ENCODE measurements around the gene LSM14B. TPM values are rescaled to one million over a fixed set of nuclear protein-coding genes. Genes with fewer than 3 reads are reported as not detected.
A peak's percentile ranks its signal among the peaks of the same experiment; 100 is the strongest.
"Not testable (repeated sequence)": the region's sequence is repeated elsewhere in the genome, so short reads cannot be mapped to it uniquely, and the experiment has no call there.

Gene LSM14B
- total RNA-seq, 1 experiment from 2014 or later, result 73.5 TPM

DNA sequence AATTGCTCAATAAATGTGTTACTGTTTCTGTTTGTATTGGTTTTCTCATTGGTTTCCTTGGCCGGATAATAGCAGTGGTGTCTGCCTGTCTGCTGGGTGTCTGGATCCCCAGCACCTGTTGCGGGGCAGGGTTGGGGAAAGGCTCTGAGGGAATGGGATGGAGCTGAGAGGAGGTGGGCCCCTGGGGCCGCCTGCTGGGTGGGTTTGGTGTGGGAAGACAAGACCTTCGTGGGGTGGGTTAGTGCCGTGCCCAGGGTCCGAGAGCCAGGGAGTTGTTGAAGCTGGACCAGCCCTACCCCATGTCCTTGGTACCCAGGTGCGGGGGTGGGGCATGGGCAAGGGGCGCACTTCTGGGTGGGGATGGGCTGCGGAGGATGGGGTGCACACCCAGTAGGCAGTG is 25.3 kb downstream of the LSM14B start:
- CTCF ChIA-PET, result interaction anchor here (1.6 kb wide), 1 partner anchor 9 kb away, joined by 8 read pairs; no protein-coding TSS in a partner anchor
- ATAC-seq (no peak), DNase-seq (ENCODE audit: low spot score) (no peak)
- H3K36me3 Mint-ChIP-seq, result peaks cover 14% of the 10 kb centered on the region
- POLR2A ChIA-PET, result no interaction called here
- H3K4me1 Mint-ChIP-seq, result peaks cover 37% of the 10 kb centered on the region
- H3K4me3 Mint-ChIP-seq, result no peak overlapping the region
- H3K9me3 Mint-ChIP-seq, result peaks cover 4% of the 10 kb centered on the region; the same call in 1 of the 2 replicates
- no peaks in the 10 kb centered on the region for H3K27me3 Mint-ChIP-seq (ENCODE audit: low read depth)
- peak overlapping the region; percentile 58 for H3K27ac Mint-ChIP-seq
- TF ChIP-seq NR1H2 (CRISPR knock-in tag; IDR thresholded peaks at IDR 0.05), result no peak
- no peak for TF ChIP-seq ETV6 (CRISPR knock-in tag; IDR thresholded peaks at IDR 0.05)
- no peak for TF ChIP-seq TEAD4 (CRISPR knock-in tag; IDR thresholded peaks at IDR 0.05)
- TF ChIP-seq, protein P1, sequence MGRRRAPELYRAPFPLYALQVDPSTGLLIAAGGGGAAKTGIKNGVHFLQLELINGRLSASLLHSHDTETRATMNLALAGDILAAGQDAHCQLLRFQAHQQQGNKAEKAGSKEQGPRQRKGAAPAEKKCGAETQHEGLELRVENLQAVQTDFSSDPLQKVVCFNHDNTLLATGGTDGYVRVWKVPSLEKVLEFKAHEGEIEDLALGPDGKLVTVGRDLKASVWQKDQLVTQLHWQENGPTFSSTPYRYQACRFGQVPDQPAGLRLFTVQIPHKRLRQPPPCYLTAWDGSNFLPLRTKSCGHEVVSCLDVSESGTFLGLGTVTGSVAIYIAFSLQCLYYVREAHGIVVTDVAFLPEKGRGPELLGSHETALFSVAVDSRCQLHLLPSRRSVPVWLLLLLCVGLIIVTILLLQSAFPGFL (CRISPR knock-in tag; IDR thresholded peaks at IDR 0.05; ENCODE audit: borderline replicate concordance), result no peak
- TF ChIP-seq CREM (CRISPR knock-in tag; IDR thresholded peaks at IDR 0.05), result no peak
- TF ChIP-seq, protein P2, sequence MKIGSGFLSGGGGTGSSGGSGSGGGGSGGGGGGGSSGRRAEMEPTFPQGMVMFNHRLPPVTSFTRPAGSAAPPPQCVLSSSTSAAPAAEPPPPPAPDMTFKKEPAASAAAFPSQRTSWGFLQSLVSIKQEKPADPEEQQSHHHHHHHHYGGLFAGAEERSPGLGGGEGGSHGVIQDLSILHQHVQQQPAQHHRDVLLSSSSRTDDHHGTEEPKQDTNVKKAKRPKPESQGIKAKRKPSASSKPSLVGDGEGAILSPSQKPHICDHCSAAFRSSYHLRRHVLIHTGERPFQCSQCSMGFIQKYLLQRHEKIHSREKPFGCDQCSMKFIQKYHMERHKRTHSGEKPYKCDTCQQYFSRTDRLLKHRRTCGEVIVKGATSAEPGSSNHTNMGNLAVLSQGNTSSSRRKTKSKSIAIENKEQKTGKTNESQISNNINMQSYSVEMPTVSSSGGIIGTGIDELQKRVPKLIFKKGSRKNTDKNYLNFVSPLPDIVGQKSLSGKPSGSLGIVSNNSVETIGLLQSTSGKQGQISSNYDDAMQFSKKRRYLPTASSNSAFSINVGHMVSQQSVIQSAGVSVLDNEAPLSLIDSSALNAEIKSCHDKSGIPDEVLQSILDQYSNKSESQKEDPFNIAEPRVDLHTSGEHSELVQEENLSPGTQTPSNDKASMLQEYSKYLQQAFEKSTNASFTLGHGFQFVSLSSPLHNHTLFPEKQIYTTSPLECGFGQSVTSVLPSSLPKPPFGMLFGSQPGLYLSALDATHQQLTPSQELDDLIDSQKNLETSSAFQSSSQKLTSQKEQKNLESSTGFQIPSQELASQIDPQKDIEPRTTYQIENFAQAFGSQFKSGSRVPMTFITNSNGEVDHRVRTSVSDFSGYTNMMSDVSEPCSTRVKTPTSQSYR (CRISPR knock-in tag; IDR thresholded peaks at IDR 0.05), result no peak
- TF ChIP-seq NR3C1 (CRISPR knock-in tag; conservative IDR thresholded peaks at IDR 0.05; ENCODE audit: low read depth), result no peak

DNA sequence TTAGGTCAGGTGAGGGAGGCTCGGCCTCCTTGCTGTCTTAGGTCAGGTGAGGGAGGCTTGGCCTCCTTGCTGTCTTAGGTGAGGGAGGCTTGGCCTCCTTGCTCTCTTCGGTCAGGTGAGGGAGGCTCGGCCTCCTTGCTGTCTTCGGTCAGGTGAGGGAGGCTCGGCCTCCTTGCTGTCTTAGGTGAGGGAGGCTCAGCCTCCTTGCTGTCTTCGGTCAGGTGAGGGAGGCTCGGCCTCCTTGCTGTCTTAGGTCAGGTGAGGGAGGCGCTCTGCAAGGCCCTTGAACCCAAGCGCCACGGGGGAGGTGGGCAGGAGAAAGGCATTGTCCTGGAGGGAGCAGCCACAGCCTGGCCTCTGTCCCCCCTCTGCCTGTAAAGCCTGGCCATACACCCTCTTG is 26.1 kb downstream of the LSM14B start:
- ATAC-seq; H3K4me3 Mint-ChIP-seq; H3K27ac Mint-ChIP-seq; H3K27me3 Mint-ChIP-seq (ENCODE audit: low read depth); H3K9me3 Mint-ChIP-seq; DNase-seq (ENCODE audit: low spot score); POLR2A ChIA-PET: not testable (repeated sequence)
- Mint-ChIP-seq H3K36me3 (peaks cover 22% of the 10 kb centered on the region), H3K4me1 (peaks cover 37% of the 10 kb centered on the region)
- CTCF ChIA-PET, result interaction anchor here (1.6 kb wide), 1 partner anchor 8 kb away, joined by 8 read pairs; no protein-coding TSS in a partner anchor

DNA sequence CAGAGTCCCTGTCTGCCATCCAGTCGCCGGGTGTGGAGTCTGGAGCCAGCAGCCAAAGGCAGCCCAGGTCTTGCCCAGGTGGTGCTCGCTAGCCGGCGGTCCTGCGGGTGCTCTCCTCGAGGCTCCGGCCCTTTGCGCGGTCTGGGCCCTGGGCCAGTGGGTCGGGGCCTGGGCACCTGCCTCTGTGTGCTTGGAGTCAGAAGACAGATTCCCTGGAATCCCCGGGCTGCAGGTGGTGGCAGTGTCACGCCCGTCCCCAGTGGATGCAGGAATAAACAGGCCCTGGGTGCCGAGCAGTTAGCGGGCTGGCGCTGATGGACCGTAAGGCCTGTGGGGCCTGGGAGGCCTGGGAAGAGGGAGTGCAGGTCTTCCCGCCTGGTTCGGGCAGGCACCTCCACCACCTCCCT is 26.6 kb downstream of the LSM14B start:
- CTCF ChIA-PET, result interaction anchor here (1.6 kb wide), 1 partner anchor 138 kb away, joined by 6 read pairs; no protein-coding TSS in a partner anchor
- no peaks in the 10 kb centered on the region for H3K27me3 Mint-ChIP-seq (ENCODE audit: low read depth)
- H3K27ac Mint-ChIP-seq, result peak overlapping the region; percentile 97
- ATAC-seq (no peak), DNase-seq (ENCODE audit: low spot score) (no peak)
- H3K36me3 Mint-ChIP-seq, result peaks cover 27% of the 10 kb centered on the region
- POLR2A ChIA-PET, result no interaction called here
- peaks cover 8% of the 10 kb centered on the region for H3K9me3 Mint-ChIP-seq
- H3K4me3 Mint-ChIP-seq, result no peak overlapping the region
- peaks cover 39% of the 10 kb centered on the region for H3K4me1 Mint-ChIP-seq
- TF ChIP-seq, protein P3, sequence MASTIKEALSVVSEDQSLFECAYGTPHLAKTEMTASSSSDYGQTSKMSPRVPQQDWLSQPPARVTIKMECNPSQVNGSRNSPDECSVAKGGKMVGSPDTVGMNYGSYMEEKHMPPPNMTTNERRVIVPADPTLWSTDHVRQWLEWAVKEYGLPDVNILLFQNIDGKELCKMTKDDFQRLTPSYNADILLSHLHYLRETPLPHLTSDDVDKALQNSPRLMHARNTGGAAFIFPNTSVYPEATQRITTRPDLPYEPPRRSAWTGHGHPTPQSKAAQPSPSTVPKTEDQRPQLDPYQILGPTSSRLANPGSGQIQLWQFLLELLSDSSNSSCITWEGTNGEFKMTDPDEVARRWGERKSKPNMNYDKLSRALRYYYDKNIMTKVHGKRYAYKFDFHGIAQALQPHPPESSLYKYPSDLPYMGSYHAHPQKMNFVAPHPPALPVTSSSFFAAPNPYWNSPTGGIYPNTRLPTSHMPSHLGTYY (CRISPR knock-in tag; IDR thresholded peaks at IDR 0.05), result no peak
- TF ChIP-seq, protein P4, sequence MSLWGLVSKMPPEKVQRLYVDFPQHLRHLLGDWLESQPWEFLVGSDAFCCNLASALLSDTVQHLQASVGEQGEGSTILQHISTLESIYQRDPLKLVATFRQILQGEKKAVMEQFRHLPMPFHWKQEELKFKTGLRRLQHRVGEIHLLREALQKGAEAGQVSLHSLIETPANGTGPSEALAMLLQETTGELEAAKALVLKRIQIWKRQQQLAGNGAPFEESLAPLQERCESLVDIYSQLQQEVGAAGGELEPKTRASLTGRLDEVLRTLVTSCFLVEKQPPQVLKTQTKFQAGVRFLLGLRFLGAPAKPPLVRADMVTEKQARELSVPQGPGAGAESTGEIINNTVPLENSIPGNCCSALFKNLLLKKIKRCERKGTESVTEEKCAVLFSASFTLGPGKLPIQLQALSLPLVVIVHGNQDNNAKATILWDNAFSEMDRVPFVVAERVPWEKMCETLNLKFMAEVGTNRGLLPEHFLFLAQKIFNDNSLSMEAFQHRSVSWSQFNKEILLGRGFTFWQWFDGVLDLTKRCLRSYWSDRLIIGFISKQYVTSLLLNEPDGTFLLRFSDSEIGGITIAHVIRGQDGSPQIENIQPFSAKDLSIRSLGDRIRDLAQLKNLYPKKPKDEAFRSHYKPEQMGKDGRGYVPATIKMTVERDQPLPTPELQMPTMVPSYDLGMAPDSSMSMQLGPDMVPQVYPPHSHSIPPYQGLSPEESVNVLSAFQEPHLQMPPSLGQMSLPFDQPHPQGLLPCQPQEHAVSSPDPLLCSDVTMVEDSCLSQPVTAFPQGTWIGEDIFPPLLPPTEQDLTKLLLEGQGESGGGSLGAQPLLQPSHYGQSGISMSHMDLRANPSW (CRISPR knock-in tag; conservative IDR thresholded peaks at IDR 0.05; ENCODE audit: low read depth), result no peak
- TF ChIP-seq, protein P5, sequence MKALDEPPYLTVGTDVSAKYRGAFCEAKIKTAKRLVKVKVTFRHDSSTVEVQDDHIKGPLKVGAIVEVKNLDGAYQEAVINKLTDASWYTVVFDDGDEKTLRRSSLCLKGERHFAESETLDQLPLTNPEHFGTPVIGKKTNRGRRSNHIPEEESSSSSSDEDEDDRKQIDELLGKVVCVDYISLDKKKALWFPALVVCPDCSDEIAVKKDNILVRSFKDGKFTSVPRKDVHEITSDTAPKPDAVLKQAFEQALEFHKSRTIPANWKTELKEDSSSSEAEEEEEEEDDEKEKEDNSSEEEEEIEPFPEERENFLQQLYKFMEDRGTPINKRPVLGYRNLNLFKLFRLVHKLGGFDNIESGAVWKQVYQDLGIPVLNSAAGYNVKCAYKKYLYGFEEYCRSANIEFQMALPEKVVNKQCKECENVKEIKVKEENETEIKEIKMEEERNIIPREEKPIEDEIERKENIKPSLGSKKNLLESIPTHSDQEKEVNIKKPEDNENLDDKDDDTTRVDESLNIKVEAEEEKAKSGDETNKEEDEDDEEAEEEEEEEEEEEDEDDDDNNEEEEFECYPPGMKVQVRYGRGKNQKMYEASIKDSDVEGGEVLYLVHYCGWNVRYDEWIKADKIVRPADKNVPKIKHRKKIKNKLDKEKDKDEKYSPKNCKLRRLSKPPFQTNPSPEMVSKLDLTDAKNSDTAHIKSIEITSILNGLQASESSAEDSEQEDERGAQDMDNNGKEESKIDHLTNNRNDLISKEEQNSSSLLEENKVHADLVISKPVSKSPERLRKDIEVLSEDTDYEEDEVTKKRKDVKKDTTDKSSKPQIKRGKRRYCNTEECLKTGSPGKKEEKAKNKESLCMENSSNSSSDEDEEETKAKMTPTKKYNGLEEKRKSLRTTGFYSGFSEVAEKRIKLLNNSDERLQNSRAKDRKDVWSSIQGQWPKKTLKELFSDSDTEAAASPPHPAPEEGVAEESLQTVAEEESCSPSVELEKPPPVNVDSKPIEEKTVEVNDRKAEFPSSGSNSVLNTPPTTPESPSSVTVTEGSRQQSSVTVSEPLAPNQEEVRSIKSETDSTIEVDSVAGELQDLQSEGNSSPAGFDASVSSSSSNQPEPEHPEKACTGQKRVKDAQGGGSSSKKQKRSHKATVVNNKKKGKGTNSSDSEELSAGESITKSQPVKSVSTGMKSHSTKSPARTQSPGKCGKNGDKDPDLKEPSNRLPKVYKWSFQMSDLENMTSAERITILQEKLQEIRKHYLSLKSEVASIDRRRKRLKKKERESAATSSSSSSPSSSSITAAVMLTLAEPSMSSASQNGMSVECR (CRISPR knock-in tag; IDR thresholded peaks at IDR 0.05; ENCODE audit: borderline replicate concordance), result no peak
- TF ChIP-seq GABPB1 (CRISPR knock-in tag; IDR thresholded peaks at IDR 0.05) (no peak), ZNF219 (CRISPR knock-in tag; IDR thresholded peaks at IDR 0.05; ENCODE audit: borderline replicate concordance) (no peak)
- TF ChIP-seq, protein P6, sequence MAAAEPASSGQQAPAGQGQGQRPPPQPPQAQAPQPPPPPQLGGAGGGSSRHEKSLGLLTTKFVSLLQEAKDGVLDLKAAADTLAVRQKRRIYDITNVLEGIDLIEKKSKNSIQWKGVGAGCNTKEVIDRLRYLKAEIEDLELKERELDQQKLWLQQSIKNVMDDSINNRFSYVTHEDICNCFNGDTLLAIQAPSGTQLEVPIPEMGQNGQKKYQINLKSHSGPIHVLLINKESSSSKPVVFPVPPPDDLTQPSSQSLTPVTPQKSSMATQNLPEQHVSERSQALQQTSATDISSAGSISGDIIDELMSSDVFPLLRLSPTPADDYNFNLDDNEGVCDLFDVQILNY (CRISPR knock-in tag; IDR thresholded peaks at IDR 0.05), result no peak
- TF ChIP-seq, protein P7, sequence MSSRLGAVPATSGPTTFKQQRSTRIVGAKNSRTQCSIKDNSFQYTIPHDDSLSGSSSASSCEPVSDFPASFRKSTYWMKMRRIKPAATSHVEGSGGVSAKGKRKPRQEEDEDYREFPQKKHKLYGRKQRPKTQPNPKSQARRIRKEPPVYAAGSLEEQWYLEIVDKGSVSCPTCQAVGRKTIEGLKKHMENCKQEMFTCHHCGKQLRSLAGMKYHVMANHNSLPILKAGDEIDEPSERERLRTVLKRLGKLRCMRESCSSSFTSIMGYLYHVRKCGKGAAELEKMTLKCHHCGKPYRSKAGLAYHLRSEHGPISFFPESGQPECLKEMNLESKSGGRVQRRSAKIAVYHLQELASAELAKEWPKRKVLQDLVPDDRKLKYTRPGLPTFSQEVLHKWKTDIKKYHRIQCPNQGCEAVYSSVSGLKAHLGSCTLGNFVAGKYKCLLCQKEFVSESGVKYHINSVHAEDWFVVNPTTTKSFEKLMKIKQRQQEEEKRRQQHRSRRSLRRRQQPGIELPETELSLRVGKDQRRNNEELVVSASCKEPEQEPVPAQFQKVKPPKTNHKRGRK (CRISPR knock-in tag; IDR thresholded peaks at IDR 0.05; ENCODE audit: borderline replicate concordance), result no peak
- TF ChIP-seq, protein P8, sequence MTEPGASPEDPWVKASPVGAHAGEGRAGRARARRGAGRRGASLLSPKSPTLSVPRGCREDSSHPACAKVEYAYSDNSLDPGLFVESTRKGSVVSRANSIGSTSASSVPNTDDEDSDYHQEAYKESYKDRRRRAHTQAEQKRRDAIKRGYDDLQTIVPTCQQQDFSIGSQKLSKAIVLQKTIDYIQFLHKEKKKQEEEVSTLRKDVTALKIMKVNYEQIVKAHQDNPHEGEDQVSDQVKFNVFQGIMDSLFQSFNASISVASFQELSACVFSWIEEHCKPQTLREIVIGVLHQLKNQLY (CRISPR knock-in tag; IDR thresholded peaks at IDR 0.05), result no peak
